ENCODE data around the gene RDX.
A peak's percentile ranks its signal among the peaks of the same experiment; 100 is the strongest.

Gene RDX

DNA sequence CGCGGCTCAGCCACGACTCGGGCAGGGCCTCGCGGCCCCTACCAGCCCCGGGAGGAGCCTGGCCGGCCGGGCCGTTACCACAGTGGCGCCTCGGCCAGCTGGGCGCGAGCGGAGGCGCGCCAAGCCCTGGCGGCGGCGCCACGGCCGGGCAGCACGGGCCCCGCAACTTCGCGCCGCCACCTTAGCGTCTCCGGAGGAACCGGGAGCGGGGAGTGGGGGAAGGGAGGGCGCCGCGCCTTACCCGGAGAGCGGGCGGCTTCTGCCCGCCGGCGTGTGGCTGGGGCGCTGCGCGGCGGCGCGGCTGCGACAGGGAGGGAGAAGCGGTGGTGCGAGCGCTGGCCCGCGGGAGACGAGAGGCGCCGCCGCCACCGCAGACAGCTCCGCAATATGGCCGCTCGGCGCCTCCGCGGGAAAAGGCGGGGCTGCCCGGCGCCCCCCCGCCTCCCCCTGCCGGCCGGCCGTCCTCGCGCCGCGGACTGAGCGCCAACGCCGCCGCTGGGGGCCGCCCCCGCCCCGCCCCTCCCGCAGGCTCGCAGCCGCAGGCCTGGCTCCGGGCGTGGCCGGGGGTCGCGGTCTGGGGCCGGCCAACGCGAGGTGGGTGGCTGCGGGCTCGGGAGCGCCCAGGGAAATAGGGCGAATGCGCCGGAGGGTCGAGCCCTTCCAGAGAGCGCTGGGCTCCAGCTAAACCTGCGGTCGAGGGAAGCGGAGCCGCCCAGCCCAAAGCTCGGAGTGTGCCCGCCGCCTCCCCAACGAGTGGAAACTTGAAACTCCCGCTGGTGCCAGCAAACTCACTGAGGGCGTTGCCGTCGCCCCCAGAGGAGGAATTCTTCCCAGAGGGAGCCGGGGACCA, at the start of gene RDX:
TSS of gene RDX (minus strand) at position 389 of the 850 bp plus-strand sequence. CDS start 16,922 bp downstream, outside the sequence.
- no peak for FAIRE-seq

DNA sequence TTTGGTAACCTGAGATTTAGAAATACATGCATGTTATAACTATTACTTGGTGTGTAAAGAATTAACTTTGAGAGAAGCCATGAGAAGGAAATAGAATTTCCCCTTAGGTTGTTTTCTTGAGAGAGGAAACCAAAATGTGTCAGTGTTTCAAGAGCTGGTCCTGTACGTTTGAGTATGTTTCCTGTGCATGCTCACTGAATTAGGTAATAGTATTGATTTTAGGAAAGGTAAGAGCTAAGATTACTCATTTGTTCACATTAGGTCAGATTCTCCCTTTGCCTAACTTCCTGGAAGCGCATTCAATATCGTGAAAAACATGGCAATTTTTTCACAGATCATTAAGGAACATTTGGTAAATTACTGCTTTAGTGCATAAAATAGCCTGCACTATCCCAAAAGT, 49.3 kb upstream of the RDX start:
- peak; percentile 89 for FAIRE-seq
- DNase-seq (ENCODE audit: insufficient read length, low spot score): no peak

More for the DNA sequence above, at the start of gene RDX:
- peak; percentile 90 for DNase-seq (ENCODE audit: insufficient read length, low spot score)

DNA sequence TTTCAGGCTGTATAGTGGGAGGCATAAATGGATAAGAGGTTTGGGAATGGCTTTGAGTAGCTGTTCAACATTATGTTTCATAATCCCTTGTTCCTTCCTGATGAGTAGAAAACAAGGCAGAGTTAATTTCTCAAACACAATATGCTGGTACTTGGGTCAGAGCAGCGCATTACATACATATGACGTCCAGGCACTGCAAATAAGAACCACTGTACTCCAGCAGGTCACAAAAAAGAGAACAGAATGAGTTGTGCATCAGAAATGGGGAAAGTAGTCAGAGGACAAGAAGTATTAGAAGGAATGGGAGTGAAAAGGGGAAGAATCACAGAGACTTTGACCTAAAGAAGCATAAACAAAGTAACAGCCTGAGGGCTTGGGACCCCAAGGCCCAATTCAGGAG, 44.0 kb upstream of the RDX start:
- no peak for FAIRE-seq

DNA sequence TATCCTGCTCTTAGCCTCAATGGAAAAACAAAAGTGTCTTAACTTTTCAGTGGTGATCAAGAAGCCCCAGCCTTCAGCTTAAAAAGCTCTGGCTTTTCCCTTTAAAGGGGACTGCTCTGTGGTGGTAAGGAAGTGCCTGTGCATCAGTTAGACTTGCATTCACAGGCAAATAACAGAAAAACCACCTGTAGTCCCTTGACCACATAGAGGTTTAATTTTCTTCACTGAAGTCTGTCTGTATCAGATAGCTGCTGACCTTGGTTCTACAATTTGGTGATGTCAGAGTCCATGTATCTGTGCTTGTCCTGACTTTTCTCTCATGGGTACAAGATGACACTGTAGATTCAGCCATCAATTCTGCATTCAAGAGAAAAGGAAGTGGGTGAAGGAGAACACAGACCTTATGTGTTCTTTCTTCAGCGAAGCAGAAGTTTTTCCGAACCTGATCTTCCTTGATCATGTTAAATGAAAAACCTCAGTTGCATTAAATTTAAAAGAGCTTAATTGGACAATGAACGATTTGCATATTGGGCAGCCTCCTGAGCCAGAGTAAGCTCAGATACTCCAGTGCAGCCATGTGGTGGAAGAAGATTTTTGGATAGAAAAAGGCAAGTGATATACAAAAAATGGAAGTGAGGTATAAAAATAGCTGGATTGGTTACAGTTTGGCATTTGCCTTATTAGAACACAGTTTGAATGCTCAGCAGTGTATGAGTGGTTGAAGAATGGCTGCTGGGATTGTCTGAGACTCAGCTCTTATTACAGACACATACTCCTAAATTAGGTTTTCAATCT, 43.2 kb upstream of the RDX start:
- FAIRE-seq: peak; percentile 72
- no peak for DNase-seq (ENCODE audit: insufficient read length, low spot score)

More for the DNA sequence above, 44.0 kb upstream of the RDX start:
- no peak for DNase-seq (ENCODE audit: insufficient read length, low spot score)

DNA sequence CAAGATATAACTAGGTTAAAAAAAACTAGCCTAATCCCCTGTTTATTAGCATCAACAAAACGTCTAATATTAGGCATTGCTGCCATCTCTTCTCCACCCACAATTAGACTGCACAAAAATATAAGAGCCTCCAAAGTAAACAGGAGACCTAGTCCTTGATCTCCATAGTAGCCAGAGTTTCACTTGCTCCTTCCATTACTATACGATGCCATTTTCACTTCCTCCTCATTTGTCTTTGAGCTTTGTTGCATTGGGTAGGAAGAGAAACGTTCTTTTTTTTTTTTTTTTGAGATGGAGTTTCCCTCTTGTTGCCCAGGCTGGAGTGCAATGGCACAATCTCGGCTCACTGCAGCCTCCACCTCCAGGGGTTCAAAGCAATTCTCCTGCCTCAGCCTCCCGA, 42.3 kb upstream of the RDX start:
- FAIRE-seq: peak; percentile 59

DNA sequence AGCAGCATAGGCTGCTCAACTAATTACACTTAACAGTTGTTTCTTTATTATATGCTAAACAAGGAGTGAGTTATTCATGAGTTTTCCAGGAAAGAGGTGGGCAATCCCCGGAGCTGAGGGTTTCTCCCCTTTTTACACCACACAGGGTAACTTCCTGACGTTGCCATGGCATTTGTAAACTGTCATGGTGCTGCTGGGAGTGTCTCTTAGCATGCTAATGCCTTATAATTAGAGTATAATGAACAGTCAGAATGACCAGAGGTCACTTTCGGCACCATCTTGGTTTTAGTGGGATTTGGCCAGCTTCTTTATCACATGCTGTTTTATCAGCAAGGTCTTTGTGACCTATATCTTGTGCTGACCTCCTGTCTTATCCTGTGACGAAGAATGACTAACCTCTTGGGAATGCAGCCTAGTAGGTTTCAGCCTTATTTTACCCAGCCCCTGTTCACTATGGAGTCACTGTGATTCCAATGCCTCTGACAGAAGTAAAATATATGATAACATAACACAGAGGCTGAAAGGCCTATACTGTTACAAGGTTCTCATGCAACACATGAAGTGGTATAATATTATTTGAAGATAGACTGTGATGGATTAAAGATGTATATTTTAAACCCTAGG, 41.3 kb upstream of the RDX start:
- FAIRE-seq (no peak), DNase-seq (ENCODE audit: insufficient read length, low spot score) (no peak)

More for the DNA sequence above, 42.3 kb upstream of the RDX start:
- no peak for DNase-seq (ENCODE audit: insufficient read length, low spot score)

DNA sequence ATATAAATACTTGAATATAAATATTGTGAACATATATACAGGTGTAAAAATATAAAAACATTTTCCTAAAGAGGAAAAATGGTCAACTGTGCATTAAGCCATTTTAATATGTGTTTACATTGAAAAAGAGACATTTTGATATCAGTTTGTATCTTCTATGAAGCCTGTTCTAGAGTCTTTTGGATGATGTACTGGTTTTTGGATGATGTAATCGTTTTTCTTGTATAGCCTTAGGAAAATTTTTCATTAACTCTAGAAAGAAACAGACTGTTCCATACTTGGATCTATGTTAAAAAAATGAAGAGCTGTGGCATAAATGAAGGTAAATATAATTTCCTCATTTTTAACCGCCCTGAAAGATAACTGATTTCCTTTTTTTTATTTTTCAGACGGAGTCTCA, 39.6 kb upstream of the RDX start:
- no peak for FAIRE-seq

DNA sequence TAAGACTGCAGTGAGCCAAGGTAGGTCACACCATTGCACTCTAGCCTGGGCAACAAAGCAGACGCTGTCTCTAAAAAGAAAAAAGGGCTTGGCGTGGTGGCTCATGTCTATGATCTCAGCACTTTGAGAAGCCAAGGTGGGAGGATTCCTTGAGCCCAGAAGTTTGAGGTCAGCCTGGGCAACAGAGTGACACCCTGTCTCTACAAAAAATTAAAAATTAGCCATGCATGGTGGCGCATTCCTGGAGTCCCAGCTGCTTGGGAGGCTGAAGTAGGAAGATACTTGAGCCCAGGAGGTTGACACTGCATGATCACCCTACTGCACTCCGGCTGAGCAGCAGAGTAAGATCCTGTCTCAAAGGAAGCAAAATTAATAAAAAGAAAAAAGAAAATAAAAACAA, 38.9 kb upstream of the RDX start:
- FAIRE-seq (no peak), DNase-seq (ENCODE audit: insufficient read length, low spot score) (no peak)

More for the DNA sequence above, 39.6 kb upstream of the RDX start:
- DNase-seq (ENCODE audit: insufficient read length, low spot score): no peak

DNA sequence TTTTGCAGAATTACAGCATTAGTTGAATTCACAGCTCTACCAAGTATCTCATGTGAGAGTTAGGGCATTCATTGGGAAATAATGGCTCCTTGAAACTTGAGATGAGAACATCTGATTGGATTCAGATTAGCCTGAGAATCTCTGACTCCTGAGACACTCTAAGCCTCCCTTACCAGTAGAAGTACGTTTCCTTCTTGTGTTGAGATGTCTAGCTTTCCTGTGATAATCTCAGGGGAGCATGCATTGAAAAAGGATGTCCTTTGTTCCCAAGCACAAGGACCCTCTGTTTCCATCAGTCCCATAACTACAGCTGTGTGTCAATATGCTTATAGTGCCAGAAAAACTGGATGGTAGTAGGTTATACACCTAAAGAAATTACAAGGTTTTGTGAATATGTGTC, 35.2 kb upstream of the RDX start:
- no peak for DNase-seq (ENCODE audit: insufficient read length, low spot score)
- no peak for FAIRE-seq

DNA sequence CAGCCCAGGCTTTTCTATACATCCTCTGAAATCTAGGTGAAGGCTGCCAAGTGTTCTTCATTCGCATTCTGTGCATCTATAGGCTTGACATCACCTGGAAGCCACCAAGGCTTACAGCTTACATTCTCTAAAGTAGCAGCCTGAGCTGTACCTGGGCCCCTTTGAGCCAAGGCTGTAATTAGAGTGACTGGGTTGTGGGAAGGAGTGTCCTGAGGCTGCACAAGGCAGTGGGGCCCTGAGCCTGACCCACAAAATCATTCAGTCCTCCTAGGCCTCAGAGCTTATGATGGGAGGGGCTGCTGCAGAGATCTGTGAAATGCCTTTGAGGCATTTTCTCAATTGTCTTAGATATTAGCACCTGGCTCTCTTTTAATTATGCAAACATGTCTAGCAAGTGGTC, 33.0 kb upstream of the RDX start:
- FAIRE-seq: no peak
- DNase-seq (ENCODE audit: insufficient read length, low spot score): no peak

DNA sequence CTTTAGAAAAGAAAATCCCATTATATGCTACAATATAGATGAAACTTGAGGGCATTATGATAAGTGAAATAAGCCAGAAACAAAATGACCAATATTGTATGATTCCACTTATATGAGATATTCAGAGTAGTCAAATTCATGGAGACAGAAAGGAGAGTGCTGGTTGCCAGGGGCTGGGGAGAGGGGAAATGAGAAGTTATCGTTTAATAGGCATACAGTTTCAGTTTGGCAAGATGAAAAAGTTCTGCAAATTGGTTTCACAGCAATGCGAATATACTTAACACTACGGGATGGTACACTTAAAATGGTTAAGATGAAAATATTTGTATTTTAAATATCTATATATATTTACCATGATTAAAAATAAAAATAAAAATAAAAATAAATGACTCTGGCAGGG, 31.1 kb upstream of the RDX start:
- FAIRE-seq (peak; percentile 18), DNase-seq (ENCODE audit: insufficient read length, low spot score) (no peak)

DNA sequence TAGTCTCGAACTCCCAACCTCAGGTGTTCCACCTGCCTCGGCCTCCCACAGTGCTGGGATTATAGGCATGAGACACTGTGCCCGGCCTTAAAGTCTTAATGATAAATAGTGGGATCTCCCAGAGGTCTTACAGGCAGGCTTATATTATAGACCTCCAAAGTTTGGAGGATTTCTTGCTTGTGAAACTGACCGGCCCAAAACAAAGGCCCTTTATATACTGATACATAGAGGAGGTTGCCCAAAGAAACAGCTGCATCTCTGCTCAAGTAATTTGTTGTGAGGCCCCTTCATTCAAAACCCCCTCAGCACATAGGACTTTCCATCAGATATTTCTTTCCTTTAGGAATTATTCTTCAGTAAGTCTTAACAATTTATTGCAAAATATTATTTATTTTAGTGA, 27.4 kb upstream of the RDX start:
- DNase-seq (ENCODE audit: insufficient read length, low spot score) (no peak), FAIRE-seq (no peak)

DNA sequence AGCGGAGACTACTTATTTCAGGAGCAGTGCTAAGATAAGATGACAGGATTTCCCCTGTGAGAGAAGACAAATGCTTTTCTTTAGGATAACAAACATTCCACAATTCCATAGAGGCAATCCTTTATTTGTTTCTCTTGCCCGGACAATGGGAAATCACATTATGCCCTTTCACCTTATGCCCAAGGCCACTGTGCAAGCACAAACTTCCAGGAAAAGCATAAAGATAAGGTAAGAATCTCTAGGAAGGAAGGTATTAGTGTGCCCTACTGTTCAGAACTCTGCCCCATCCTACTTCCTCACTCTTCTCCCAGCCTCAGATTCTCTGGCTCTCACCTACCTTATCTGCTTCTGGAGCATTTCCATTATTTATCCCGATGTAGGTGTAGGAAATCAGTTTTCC, 23.1 kb upstream of the RDX start:
- FAIRE-seq (no peak), DNase-seq (ENCODE audit: insufficient read length, low spot score) (no peak)

DNA sequence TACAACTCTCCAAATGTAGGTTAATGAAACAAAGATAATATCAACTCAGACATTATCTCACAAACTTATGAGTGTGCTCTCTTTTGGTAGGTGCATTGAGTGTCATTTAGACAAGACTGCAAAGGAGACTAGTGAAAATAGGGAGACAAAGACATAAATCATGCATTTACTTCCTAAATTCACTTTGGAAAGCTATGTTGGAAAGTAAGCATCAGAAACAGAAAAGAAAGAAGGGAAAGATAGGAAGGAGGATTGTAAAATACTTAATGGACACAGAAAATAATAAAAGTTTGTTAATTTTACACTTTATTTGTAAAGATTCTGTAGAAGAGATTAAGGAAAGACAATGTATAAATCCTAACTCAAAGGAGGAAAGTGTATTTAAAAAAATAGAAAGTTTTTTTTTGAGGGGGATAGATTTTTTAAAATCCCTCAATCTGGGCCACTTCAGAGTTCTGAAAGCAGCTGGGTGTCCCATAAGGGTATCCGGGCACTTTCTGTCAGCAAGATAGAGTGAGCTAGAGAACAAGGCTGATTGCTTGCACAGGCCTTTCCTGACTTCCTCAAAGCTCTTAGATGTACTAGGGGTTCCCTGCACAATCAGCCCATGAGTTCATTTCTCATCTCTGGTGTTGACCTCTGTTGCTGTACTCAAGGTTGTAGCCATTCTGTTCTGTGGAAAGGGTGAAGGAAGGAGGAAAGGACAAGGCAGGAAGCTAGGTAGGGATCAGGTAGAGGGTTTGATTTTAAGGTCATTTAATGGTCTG, 22.4 kb upstream of the RDX start:
- DNase-seq (ENCODE audit: insufficient read length, low spot score) (no peak), FAIRE-seq (no peak)

DNA sequence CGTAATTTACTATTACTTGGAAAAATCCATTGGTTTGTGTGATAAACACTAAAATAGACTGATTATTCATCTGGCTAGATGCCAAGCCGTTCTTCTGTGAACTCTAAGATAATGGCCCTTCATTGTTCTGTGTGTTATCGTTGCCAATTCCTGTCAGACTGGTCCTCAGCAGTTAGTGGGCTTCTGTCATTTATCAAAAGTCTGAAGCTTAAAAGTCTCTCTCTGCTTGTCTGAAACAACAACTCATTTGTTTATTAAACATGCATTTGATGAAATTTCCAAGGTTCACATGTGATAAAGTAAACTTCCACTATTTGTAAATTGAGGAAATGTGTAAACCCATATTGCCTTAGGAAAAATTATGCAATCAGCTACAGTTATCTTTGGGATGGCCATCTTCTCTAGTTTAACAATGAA, 21.1 kb upstream of the RDX start:
- FAIRE-seq: no peak
- DNase-seq (ENCODE audit: insufficient read length, low spot score): no peak

DNA sequence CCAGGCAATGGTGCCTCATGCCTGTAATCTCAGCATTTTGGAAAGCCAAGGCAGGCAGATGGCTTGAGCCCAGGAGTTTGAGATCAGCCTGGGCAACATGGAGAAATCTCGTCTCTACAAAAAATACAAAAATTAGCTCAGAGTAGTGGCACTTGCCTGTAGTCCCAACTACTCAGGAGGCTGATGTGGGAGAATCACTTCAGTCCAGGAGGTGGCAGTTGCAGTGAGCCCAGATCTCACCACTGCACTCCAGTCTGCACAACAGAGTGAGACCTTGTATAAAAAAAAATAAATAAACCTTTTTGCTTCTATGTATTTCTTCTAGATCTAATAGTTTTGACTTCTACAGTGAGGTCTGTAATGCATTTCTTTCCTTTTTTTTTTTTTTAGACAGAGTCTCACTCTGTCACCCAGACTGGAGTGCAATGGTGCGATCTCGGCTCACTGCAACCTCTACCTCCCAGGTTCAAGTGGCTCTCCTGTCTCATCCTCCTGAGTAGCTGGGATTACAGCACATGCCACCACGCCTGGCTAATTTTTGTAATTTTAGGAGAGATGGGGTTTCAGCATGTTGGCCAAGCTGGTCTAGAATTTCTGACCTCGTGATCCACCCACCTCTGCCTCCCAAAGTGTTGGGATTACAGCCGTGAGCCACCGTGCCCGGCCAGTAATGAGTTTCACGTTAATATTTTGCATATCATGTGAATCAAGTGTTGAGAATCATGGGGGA, 18.1 kb upstream of the RDX start:
- no peak for FAIRE-seq
- no peak for DNase-seq (ENCODE audit: insufficient read length, low spot score)

DNA sequence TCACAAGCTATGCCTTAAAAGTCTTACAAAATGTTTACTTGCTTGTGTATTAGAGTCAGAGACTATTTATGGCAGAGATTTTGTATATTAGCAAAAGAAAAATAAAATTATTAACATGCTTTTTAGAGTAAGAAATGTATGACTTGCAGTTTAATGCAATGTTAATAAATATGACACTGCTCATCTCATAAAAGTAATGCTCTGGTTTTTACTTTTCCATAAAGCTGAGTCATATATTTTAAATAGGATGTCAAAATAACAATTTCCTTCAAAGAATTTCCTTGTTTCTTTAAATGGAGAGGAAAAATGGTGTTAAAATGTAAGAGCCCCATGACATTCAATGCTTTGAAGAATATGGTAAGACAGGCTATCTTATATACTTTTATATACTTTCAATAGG, 16.3 kb upstream of the RDX start:
- FAIRE-seq (no peak), DNase-seq (ENCODE audit: insufficient read length, low spot score) (no peak)

DNA sequence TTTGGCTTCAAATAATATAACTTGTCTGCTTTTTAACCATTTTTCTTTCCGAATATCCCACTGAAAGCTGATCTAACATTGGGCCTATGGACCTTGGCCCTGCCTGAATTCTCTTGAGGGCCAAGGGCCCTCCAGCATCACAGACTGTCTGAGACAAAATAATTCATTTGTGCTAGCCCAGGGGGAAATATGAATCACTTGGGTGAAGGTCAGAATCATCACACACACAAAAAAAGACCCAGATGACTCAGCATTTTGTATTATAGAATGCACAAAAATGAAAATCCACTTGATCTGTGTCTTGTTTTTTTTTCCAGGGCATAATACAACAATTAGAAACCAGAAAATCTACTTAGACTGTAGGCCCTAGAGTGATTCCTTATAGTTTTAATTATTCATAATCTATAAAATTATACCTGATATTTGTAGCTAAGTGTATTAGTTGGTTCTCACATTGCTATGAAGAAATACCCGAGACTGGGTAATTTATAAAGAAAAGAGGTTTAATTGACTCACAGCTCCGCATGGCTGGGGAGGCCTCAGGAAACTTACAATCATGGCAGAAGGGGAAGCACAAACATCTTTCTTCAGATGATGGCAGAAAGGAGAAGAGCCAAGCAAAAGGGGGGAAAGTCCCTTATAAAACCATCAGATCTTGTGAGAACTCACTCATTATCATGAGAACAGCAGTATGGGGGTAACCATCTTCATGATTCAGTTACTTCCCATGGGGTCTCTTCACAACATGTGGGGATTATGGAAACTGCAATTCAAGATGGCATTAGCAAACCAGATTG, 15.6 kb upstream of the RDX start:
- DNase-seq (ENCODE audit: insufficient read length, low spot score) (no peak), FAIRE-seq (no peak)

DNA sequence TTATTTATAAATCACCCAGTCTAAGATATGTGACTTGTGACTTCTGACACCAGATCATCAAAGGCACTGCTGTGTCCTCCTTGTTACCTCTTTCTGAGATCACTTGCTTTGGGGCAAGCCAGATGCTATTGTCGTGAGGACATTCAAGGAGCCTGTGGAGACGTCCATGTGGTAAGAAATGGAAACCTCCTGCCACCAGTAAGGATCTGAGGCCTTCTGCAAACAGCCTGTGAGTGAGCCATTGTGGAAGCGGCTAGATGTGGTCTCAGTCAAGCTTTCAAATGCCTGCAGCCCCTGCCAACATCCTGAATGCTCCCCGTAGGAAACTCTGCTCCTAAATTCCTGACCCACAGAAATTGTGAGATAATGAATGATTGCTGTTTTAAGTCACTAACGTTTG, 11.7 kb upstream of the RDX start:
- no peak for DNase-seq (ENCODE audit: insufficient read length, low spot score)
- FAIRE-seq: no peak

Measured in GM19239 (cell line).